Hematopoietic multipotent progenitor cell treated with erythropoietin and hydrocortisone succinate and interleukin-3 and kit ligand, for 15 days (in vitro differentiated cells): Measurements from ENCODE around the gene HK1.
"Not testable (repeated sequence)": the region's sequence is repeated elsewhere in the genome, so short reads cannot be mapped to it uniquely, and the experiment has no call there.

Source experiments
- DNase-seq: peaks from one replicate; pipeline ENCODE4 v3.0.0-alpha.2; 2015; ENCODE audit warnings: low spot score

The HK1 gene

GRCh38 chr10:69259547-69260243 lies 18.6 kb upstream of the HK1 start:
- no peak for DNase-seq

GRCh38 chr10:69261184-69261583 lies 17.1 kb upstream of the HK1 start:
- no peak for DNase-seq

GRCh38 chr10:69262292-69262751 lies 16.0 kb upstream of the HK1 start:
- DNase-seq: no peak

- no peak for DNase-seq
Measured at GRCh38 chr10:69265521-69265920, 12.8 kb upstream of the HK1 start.

- DNase-seq: no peak
Measured at GRCh38 chr10:69268761-69269416, 9.4 kb upstream of the HK1 start.

GRCh38 chr10:69269761-69270160 lies 8.5 kb upstream of the HK1 start:
- no peak for DNase-seq

GRCh38 chr10:69270990-69271389 lies 7.3 kb upstream of the HK1 start:
- no peak for DNase-seq

GRCh38 chr10:69272624-69273023 lies 5.7 kb upstream of the HK1 start:
- no peak for DNase-seq

GRCh38 chr10:69275444-69275843 lies 2.9 kb upstream of the HK1 start:
- no peak for DNase-seq

- DNase-seq: no peak
Measured at GRCh38 chr10:69276503-69276902, 1.8 kb upstream of the HK1 start.

GRCh38 chr10:69279110-69279509 lies 814 bp downstream of the HK1 start:
- no peak for DNase-seq

GRCh38 chr10:69281507-69282413 lies 3.5 kb downstream of the HK1 start:
- DNase-seq: no peak

GRCh38 chr10:69284402-69284801 lies 6.1 kb downstream of the HK1 start:
- DNase-seq: not testable (repeated sequence)

- DNase-seq: no peak
Measured at GRCh38 chr10:69285699-69286098, 7.4 kb downstream of the HK1 start.

GRCh38 chr10:69287181-69287580 lies 8.9 kb downstream of the HK1 start:
- DNase-seq: no peak

- DNase-seq: no peak
Measured at GRCh38 chr10:69290993-69291392, 12.7 kb downstream of the HK1 start.

GRCh38 chr10:69292459-69292858 lies 14.2 kb downstream of the HK1 start:
- DNase-seq: peak; percentile 46

GRCh38 chr10:69295027-69295636 lies 16.8 kb downstream of the HK1 start:
- no peak for DNase-seq

- no peak for DNase-seq
Measured at GRCh38 chr10:69303632-69304051, 25.3 kb downstream of the HK1 start.

GRCh38 chr10:69306421-69306820 lies 28.1 kb downstream of the HK1 start:
- DNase-seq: no peak

GRCh38 chr10:69307434-69307833 lies 29.1 kb downstream of the HK1 start:
- DNase-seq: no peak

GRCh38 chr10:69308304-69308703 lies 30.0 kb downstream of the HK1 start:
- not testable (repeated sequence) for DNase-seq
